SK-N-MC (cell line): Measurements from ENCODE around the gene AKR1A1.

Experiments used
- EZH2 ChIP-seq: fragments of 200-600 bp; sonication (generic); IDR thresholded peaks from one replicate; pipeline ENCODE4 v1.6.1; 2017; ENCODE audit warnings: antibody characterized with exemption
- FOXP2 ChIP-seq: optimal IDR thresholded peaks from 2 replicates; pipeline ENCODE3; 2011; ENCODE audit warnings: mild to moderate bottlenecking, moderate library complexity; ENCODE audit not compliant: insufficient read depth; ENCODE audit errors: extremely low read length, control extremely low read depth
- POLR2AphosphoS5 ChIP-seq: IDR thresholded peaks from 2 replicates; pipeline ENCODE4 v1.6.1; 2012; ENCODE audit warnings: mild to moderate bottlenecking, low read depth, low read length, borderline replicate concordance

DNA sequence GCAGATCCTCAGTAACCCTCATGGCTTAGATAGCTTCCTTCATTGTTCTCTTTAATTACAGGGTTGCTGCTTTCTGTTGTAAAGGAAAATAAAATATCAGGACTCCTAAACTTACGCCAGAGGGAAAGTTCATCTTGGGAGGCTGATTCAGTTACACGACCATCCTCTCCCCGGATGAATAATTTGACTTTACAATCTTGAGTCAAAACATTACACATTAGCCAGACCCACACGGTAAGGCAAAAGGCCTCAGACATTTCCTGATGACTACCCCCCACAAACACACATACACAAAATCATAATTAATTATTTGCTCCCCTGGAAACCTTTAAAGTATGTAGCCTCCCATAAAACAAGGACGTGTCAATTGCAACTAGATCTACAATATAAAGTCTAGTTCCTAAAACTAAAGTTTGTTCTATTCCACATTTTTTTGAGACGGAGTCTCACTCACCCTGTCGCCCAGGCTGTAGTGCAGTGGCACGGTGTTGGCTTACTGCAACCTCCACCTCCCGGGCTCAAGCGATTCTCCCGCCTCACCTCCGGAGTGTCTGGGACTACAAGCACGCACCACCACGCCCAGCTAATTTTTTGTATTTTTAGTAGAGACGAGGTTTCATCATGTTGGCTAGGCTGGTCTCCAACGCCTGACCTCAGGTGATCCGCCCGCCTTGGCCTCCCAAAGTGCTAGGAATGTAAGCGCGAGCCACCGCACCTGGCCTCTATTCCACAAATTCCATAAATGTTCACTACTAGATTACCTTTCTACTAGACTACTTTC, 28.1 kb upstream of the AKR1A1 start:
- TF ChIP-seq POLR2AphosphoS5 (no peak), EZH2 (no peak), FOXP2 (no peak)
